ENCODE results near the gene MRPL10. TPM values are rescaled to one million over a fixed set of nuclear protein-coding genes. Genes with fewer than 3 reads are reported as not detected.

Gene MRPL10
- total and polyA plus RNA-seq, 2 donors (not counting 3 experiments of a cell fraction or from before 2014, with no cell fraction given): 43.4 to 84.0 TPM

DNA sequence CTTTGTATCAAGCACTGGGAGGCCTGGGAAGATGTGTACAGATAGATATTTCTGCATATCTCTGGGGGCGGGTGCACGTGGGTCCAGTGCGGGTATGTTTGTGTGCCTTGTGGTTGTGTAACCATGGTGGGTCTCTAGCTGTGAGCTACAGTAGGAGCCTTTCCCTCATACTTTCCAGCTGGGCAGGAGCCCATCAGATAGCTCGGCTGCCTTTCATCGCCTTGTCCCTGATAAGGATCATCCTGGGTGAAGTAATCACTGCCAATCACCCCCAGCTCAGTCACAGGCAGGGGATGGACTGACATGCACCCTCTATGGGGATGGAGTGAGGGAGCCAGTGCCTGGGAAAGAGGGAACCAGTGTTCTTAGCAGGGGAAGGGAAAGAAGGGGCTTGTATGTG, 12.9 kb upstream of the MRPL10 start:
- no peaks in the 10 kb centered on the region for H3K27me3 ChIP-seq (ENCODE audit: control insufficient read depth in 2 of 2, insufficient read depth in 2 of 2, low read length in 2 of 2)
- no peak overlapping the region for H2AFZ ChIP-seq (ENCODE audit: low read depth, low read length)
- ChIA-PET POLR2A (no interaction called here), CTCF (interaction anchor here (1.3 to 10.2 kb wide), 7 partner anchors 12 to 174 kb away, joined by 5 to 367 read pairs (median 30); partner anchors contain the start of genes LRRC46, MRPL10 and SP2)
- no peak for DNase-seq (ENCODE audit: low read depth, low spot score)
- H4K20me1 ChIP-seq (replicated peaks; ENCODE audit: control insufficient read depth, extremely low read depth, insufficient read depth, low read length): no peaks in the 10 kb centered on the region
- peaks cover 5% of the 10 kb centered on the region for H3K4me1 ChIP-seq (ENCODE audit: control insufficient read depth, extremely low read depth, insufficient read depth, low read length)
- no TSS peak for BruUV-seq (replicated peaks)
- TF ChIP-seq POLR2A (IDR thresholded peaks at IDR 0.05; ENCODE audit: low read depth, low read length): no peak
- TF ChIP-seq POLR2AphosphoS5 (IDR thresholded peaks at IDR 0.05; ENCODE audit: insufficient read depth, low read depth, low read length): no peak
- TF ChIP-seq MYC (IDR thresholded peaks at IDR 0.05; ENCODE audit: low read depth, low read length): no peak
- no peak overlapping the region for H3K27ac ChIP-seq (ENCODE audit: insufficient read depth, low read depth, low read length)
- H3K9me3 ChIP-seq (replicated peaks; ENCODE audit: control insufficient read depth, insufficient read depth, low read length): no peaks in the 10 kb centered on the region
- no peak overlapping the region for H3K4me3 ChIP-seq (replicated peaks in 1 of 3; ENCODE audit: insufficient read depth in 1 of 3, low read depth in 1 of 3, low read length in 3 of 3)
- FAIRE-seq: no peak
- intact Hi-C loops (cut with micrococcal nuclease): loop anchor here (5.0 kb wide), 1 partner anchor 168 kb away; no protein-coding TSS in a partner anchor
- no peaks in the 10 kb centered on the region for H3K36me3 ChIP-seq (ENCODE audit: control insufficient read depth in 2 of 2, extremely low read depth in 1 of 2, insufficient read depth in 2 of 2, low read length in 2 of 2)
- no peak overlapping the region for H3K4me2 ChIP-seq (ENCODE audit: insufficient read depth, low read length)
- H3K79me2 ChIP-seq (ENCODE audit: control insufficient read depth, insufficient read depth, low read length): no peaks in the 10 kb centered on the region
- dilution Hi-C loops (cut with MboI; ENCODE audit: extremely low pct_ligation_motif_present, low sequenced_read_pairs): no loop called here
- no peak overlapping the region for H3K9ac ChIP-seq (replicated peaks; ENCODE audit: extremely low read depth, insufficient read depth, low read length)
- no peaks in the 10 kb centered on the region for H3K9me1 ChIP-seq (replicated peaks; ENCODE audit: control insufficient read depth, extremely low read depth, insufficient read depth, low read length)

DNA sequence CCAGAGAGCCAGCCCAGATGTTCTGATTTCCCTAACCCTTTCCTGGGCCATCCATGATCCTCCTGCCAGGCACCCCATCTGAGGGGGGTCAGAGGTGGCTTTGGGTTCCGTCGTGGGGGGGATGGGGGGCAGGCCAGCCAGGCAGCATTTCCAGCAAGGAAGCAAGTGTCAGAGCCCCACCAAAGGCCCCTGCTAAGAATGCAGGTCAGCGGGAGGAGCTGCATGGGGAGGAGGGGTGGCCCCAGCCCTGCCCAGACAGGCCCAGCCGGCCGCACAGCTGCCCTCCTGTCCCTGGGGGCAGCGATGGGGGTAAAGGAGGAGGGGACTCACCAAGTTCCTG, 12.0 kb upstream of the MRPL10 start:
- Histone ChIP-seq H3K27ac (ENCODE audit: insufficient read depth, low read depth, low read length) (no peak overlapping the region), H2AFZ (ENCODE audit: low read depth, low read length) (no peak overlapping the region), H4K20me1 (replicated peaks; ENCODE audit: control insufficient read depth, extremely low read depth, insufficient read depth, low read length) (no peaks in the 10 kb centered on the region), H3K27me3 (ENCODE audit: control insufficient read depth in 2 of 2, insufficient read depth in 2 of 2, low read length in 2 of 2) (no peaks in the 10 kb centered on the region), H3K9ac (replicated peaks; ENCODE audit: extremely low read depth, insufficient read depth, low read length) (no peak overlapping the region), H3K9me3 (replicated peaks; ENCODE audit: control insufficient read depth, insufficient read depth, low read length) (no peaks in the 10 kb centered on the region), H3K4me1 (ENCODE audit: control insufficient read depth, extremely low read depth, insufficient read depth, low read length) (peaks cover 5% of the 10 kb centered on the region), H3K79me2 (ENCODE audit: control insufficient read depth, insufficient read depth, low read length) (no peaks in the 10 kb centered on the region), H3K4me2 (ENCODE audit: insufficient read depth, low read length) (no peak overlapping the region), H3K4me3 (replicated peaks in 1 of 3; ENCODE audit: insufficient read depth in 1 of 3, low read depth in 1 of 3, low read length in 3 of 3) (no peak overlapping the region), H3K36me3 (ENCODE audit: control insufficient read depth in 2 of 2, extremely low read depth in 1 of 2, insufficient read depth in 2 of 2, low read length in 2 of 2) (no peaks in the 10 kb centered on the region), H3K9me1 (replicated peaks; ENCODE audit: control insufficient read depth, extremely low read depth, insufficient read depth, low read length) (no peaks in the 10 kb centered on the region)
- FAIRE-seq (no peak), DNase-seq (ENCODE audit: low read depth, low spot score) (no peak)
- intact Hi-C loops (cut with micrococcal nuclease) (loop anchor here (5.0 kb wide), 1 partner anchor 169 kb away; no protein-coding TSS in a partner anchor), dilution Hi-C loops (cut with MboI; ENCODE audit: extremely low pct_ligation_motif_present, low sequenced_read_pairs) (no loop called here)
- ChIA-PET POLR2A (interaction anchor here (0.7 kb wide), 1 partner anchor 46 kb away, joined by 3 read pairs; no protein-coding TSS in a partner anchor), CTCF (interaction anchor here (0.6 to 10.2 kb wide), 21 partner anchors 12 to 175 kb away, joined by 3 to 367 read pairs (median 6); partner anchors contain the start of genes CDK5RAP3, LRRC46, MRPL10 and OSBPL7)
- TF ChIP-seq POLR2AphosphoS5 (IDR thresholded peaks at IDR 0.05; ENCODE audit: insufficient read depth, low read depth, low read length): no peak
- BruUV-seq (replicated peaks): no TSS peak
